DOHH2 (cell line): ENCODE measurements around the gene GARIN6.
"Not testable (repeated sequence)": the region's sequence is repeated elsewhere in the genome, so short reads cannot be mapped to it uniquely, and the experiment has no call there.

Experiments used
- H3F3A ChIP-seq: fragments of 200-600 bp; sonication (generic), shearing (Covaris generic); 2 replicates; pipeline ENCODE4 v1.6.0; 2016; ENCODE audit warnings: antibody characterized with exemption, mild to moderate bottlenecking; ENCODE audit not compliant: control insufficient read depth, insufficient read depth
- H3K27ac ChIP-seq: fragments of 200-600 bp; sonication (generic); 2 replicates; pipeline ENCODE4 v1.5.1; 2014; ENCODE audit warnings: low read depth, mild to moderate bottlenecking, low read length, moderate library complexity
- H3K27me3 ChIP-seq: fragments of 200-600 bp; sonication (generic); 2 replicates; pipeline ENCODE4 v1.6.1; 2014; ENCODE audit warnings: mild to moderate bottlenecking, low read length, mixed read lengths; ENCODE audit not compliant: control insufficient read depth
- H3K36me3 ChIP-seq: fragments of 200-600 bp; sonication (generic); 2 replicates; pipeline ENCODE4 v1.6.1; 2014; ENCODE audit warnings: mild to moderate bottlenecking, low read length, moderate library complexity, mixed read lengths; ENCODE audit not compliant: control insufficient read depth
- H3K4me1 ChIP-seq: fragments of 200-600 bp; sonication (generic); 2 replicates; pipeline ENCODE4 v1.6.1; 2014; ENCODE audit warnings: mild to moderate bottlenecking, low read length, mixed read lengths; ENCODE audit not compliant: control insufficient read depth
- H3K4me2 ChIP-seq: fragments of 200-600 bp; sonication (generic); 2 replicates; pipeline ENCODE4 v1.6.0; 2014; ENCODE audit warnings: mild to moderate bottlenecking, low read length, moderate library complexity
- H3K4me3 ChIP-seq: fragments of 200-600 bp; sonication (generic); 2 replicates; pipeline ENCODE4 v1.5.1; 2014; ENCODE audit warnings: mild to moderate bottlenecking, low read length, mixed read lengths
- H3K79me2 ChIP-seq: fragments of 200-600 bp; sonication (generic); 2 replicates; pipeline ENCODE4 v1.6.1; 2014; ENCODE audit warnings: mild to moderate bottlenecking, low read length, mixed read lengths; ENCODE audit not compliant: control insufficient read depth
- H3K9me2 ChIP-seq: fragments of 200-600 bp; sonication (generic); replicated peaks from 2 replicates; pipeline ENCODE4 v1.6.1; 2014; ENCODE audit warnings: mild to moderate bottlenecking, low read length, mixed read lengths; ENCODE audit not compliant: control insufficient read depth
- H3K9me3 ChIP-seq: fragments of 200-600 bp; sonication (generic); 2 replicates; pipeline ENCODE4 v1.6.1; 2014; ENCODE audit warnings: antibody characterized with exemption, low read length, mixed read lengths; ENCODE audit not compliant: control insufficient read depth, insufficient read depth
- H4K20me1 ChIP-seq: fragments of 200-600 bp; sonication (generic); 2 replicates; pipeline ENCODE4 v1.6.0; 2014; ENCODE audit warnings: low read depth, mild to moderate bottlenecking, antibody characterized with exemption, low read length, moderate library complexity; ENCODE audit not compliant: control insufficient read depth, insufficient read depth
- EZH2phosphoT487 ChIP-seq: fragments of 200-600 bp; sonication (generic); IDR thresholded peaks from 2 replicates; pipeline ENCODE4 v1.6.1; 2017; ENCODE audit warnings: borderline replicate concordance, mild to moderate bottlenecking, antibody characterized with exemption, low read length, moderate library complexity, mixed read lengths
- TF ChIP-seq, protein P1 (sequence below): fragments of 200-600 bp; sonication (generic); IDR thresholded peaks from one replicate; pipeline ENCODE4 v1.5.1; 2014; ENCODE audit warnings: antibody characterized with exemption, mild to moderate bottlenecking, low read depth, low read length; ENCODE audit not compliant: poor library complexity, severe bottlenecking

The GARIN6 gene

DNA sequence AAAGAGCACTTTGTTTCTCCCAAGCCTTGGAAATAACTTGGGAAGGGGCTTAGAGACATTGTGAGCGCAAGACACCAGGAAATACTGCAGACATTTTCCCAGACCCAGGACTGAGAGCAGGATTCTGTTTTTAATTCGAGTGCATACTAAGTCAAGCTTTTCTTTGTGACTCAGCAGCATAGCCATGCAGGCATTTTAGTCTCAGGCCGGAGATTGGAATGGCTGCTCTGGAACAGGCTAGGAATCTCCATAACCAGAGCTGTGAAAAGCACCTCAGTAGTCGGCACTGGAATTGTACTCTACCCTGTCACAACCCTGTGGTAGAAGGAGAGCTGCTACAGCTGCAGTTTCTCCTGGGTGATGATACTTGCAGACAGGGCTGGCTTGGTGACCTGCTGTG is 28.9 kb upstream of the GARIN6 start:
- H3K9me2 ChIP-seq: no peaks in the 10 kb centered on the region
- no peaks in the 10 kb centered on the region for H3K27me3 ChIP-seq
- TF ChIP-seq, protein P1, sequence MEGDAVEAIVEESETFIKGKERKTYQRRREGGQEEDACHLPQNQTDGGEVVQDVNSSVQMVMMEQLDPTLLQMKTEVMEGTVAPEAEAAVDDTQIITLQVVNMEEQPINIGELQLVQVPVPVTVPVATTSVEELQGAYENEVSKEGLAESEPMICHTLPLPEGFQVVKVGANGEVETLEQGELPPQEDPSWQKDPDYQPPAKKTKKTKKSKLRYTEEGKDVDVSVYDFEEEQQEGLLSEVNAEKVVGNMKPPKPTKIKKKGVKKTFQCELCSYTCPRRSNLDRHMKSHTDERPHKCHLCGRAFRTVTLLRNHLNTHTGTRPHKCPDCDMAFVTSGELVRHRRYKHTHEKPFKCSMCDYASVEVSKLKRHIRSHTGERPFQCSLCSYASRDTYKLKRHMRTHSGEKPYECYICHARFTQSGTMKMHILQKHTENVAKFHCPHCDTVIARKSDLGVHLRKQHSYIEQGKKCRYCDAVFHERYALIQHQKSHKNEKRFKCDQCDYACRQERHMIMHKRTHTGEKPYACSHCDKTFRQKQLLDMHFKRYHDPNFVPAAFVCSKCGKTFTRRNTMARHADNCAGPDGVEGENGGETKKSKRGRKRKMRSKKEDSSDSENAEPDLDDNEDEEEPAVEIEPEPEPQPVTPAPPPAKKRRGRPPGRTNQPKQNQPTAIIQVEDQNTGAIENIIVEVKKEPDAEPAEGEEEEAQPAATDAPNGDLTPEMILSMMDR: no peak
- TF ChIP-seq EZH2phosphoT487: no peak
- peaks cover 40% of the 10 kb centered on the region for H3K4me1 ChIP-seq
- peaks cover 46% of the 10 kb centered on the region for H3K9me3 ChIP-seq
- no peak overlapping the region for H3K27ac ChIP-seq
- H3K36me3 ChIP-seq: peaks cover 20% of the 10 kb centered on the region
- H3F3A ChIP-seq: no peaks in the 10 kb centered on the region
- H3K4me3 ChIP-seq: no peak overlapping the region
- no peaks in the 10 kb centered on the region for H3K79me2 ChIP-seq
- H4K20me1 ChIP-seq: no peaks in the 10 kb centered on the region
- H3K4me2 ChIP-seq: no peak overlapping the region

DNA sequence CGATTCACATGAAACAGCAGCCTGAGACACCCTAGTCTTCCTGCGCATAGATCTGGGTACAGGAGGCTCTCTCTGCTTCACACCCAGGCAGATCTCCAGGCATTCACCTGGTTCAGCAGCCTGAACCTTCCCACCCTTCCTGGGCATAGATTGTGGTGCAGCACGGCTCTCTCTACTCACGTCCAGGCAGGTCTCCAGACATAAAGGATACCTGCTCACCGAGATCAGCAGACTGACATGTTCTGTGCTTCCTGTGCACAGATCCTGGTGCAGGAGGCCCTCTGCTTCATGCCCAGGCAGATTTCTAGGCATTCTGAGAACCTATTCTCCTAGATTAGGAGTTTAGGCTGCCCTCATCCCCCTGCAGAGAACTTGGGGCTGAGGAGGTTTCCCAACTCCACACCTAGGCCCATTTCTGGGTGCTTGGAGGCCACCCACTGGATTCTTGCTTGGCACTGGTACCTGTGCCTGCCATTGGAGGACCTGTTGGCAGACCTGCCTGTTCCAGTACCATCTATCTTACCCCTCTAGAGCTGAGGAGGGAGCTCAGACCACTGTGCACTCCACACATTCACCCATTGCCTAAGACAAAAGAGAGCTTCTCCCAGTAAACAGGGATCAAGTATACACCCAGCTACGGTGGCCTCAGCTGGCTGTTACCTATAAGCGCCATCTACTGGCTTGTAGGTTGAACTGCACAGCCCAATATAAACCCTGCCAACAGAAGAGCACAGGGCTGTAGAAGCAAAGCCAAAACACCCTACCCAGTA is 28.0 kb upstream of the GARIN6 start:
- TF ChIP-seq EZH2phosphoT487: no peak
- TF ChIP-seq, protein P1: peak; percentile 86
- H3K27ac ChIP-seq: peak overlapping the region; percentile 26; the same call in 1 of the 2 replicates
- H3K79me2 ChIP-seq: no peaks in the 10 kb centered on the region
- H3K4me1 ChIP-seq: peaks cover 44% of the 10 kb centered on the region
- H3K27me3 ChIP-seq: no peaks in the 10 kb centered on the region
- no peaks in the 10 kb centered on the region for H3K9me2 ChIP-seq
- no peaks in the 10 kb centered on the region for H4K20me1 ChIP-seq
- 0 out of 2 replicates have a peak overlapping the region, but pooled peaks have one; percentile 3 for H3K4me3 ChIP-seq
- H3K36me3 ChIP-seq: peaks cover 20% of the 10 kb centered on the region
- no peak overlapping the region; the same call in 1 of the 2 replicates for H3K4me2 ChIP-seq
- peaks cover 48% of the 10 kb centered on the region for H3K9me3 ChIP-seq
- no peaks in the 10 kb centered on the region for H3F3A ChIP-seq

GRCh38 chr12:99620159-99620479 is 27.4 kb upstream of the GARIN6 start:
- peaks cover 20% of the 10 kb centered on the region for H3K36me3 ChIP-seq
- H3K79me2 ChIP-seq: no peaks in the 10 kb centered on the region
- no peaks in the 10 kb centered on the region for H4K20me1 ChIP-seq
- no peak overlapping the region for H3K4me3 ChIP-seq
- no peaks in the 10 kb centered on the region for H3K27me3 ChIP-seq
- no peaks in the 10 kb centered on the region for H3F3A ChIP-seq
- peaks cover 49% of the 10 kb centered on the region for H3K9me3 ChIP-seq
- no peak overlapping the region for H3K27ac ChIP-seq
- H3K4me2 ChIP-seq: no peak overlapping the region
- peaks cover 40% of the 10 kb centered on the region for H3K4me1 ChIP-seq
- no peaks in the 10 kb centered on the region for H3K9me2 ChIP-seq
- no peak for TF ChIP-seq EZH2phosphoT487
- TF ChIP-seq, protein P1: no peak

DNA sequence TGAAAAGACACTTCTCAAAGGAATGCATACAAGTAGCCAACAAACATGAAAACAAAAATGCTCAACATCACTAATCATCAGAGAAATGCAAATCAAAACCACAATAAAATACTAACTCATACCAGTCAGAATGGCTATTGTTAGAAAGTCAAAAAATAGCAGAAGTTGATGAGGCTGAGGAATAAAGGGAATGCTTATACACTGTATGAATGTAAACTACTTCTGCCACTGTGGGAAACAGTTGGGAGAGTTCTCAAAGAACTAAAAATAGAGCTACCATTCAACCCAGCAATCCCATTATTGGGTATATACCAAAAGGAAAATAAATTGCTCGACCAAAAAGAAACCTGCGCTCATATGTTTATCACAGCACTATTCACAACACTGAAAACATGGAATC is 23.0 kb upstream of the GARIN6 start:
- not testable (repeated sequence) for H4K20me1 ChIP-seq, H3K9me2 ChIP-seq, H3K79me2 ChIP-seq, H3K36me3 ChIP-seq, H3K4me3 ChIP-seq, H3K27me3 ChIP-seq, H3F3A ChIP-seq, H3K4me2 ChIP-seq, H3K27ac ChIP-seq
- Histone ChIP-seq H3K9me3 (peaks cover 36% of the 10 kb centered on the region), H3K4me1 (peaks cover 14% of the 10 kb centered on the region)
